Measurements from ENCODE around the gene STRN3.
"Not testable (repeated sequence)": the region's sequence is repeated elsewhere in the genome, so short reads cannot be mapped to it uniquely, and the experiment has no call there.

The STRN3 gene

DNA sequence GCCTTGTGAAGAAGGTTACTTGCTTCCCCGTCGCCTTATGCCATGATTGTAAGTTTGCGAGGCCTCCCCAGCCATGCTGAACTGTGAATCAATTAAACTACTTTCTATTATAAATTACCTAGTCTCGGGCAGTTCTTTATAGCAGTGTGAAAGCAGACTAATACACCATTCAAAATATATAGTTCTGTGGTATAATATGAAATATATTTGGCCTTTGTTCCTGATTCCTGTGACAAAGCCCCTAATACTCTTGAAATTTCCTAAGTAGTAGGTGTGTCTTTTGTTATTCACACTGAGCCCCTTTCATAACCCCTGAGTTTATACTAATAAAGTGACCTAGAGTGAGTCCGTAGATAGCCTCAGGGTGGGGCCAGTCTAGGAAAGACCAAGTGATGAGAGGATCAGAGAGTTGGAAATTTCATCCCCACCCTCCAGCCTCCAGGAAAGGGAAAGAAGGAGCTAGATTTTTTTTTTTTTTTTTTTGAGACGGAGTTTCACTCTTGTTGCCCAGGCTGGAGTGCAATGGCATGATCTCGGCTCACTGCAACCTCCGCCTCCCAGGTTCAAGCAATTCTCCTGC lies 19.4 kb upstream of the STRN3 start:
- Histone ChIP-seq H3K27ac (ENCODE audit: low read depth, low read length, poor library complexity, severe bottlenecking) (no peak overlapping the region), H3K9ac (ENCODE audit: low read length) (no peak overlapping the region), H2AFZ (ENCODE audit: low read length) (no peak overlapping the region), H3F3A (ENCODE audit: insufficient read depth, low read length) (no peaks in the 10 kb centered on the region), H3K9me2 (ENCODE audit: low read depth, low read length) (no peaks in the 10 kb centered on the region), H3K4me2 (ENCODE audit: low read length) (no peak overlapping the region), H3K79me2 (ENCODE audit: insufficient read depth, low read length) (no peaks in the 10 kb centered on the region), H3K4me1 (ENCODE audit: insufficient read depth, low read length, severe bottlenecking) (no peaks in the 10 kb centered on the region), H3K9me3 (ENCODE audit: low read length) (no peaks in the 10 kb centered on the region), H3K27me3 (ENCODE audit: insufficient read depth, low read length) (no peaks in the 10 kb centered on the region), H3K4me3 (ENCODE audit: low read depth, low read length, poor library complexity, severe bottlenecking) (no peak overlapping the region), H3K36me3 (ENCODE audit: insufficient read depth, low read length) (no peaks in the 10 kb centered on the region), H4K20me1 (ENCODE audit: insufficient read depth, low read length) (no peaks in the 10 kb centered on the region)
- TF ChIP-seq EZH2 (IDR thresholded peaks at IDR 0.05; ENCODE audit: borderline replicate concordance, low read length) = no peak
- TF ChIP-seq, protein P1, sequence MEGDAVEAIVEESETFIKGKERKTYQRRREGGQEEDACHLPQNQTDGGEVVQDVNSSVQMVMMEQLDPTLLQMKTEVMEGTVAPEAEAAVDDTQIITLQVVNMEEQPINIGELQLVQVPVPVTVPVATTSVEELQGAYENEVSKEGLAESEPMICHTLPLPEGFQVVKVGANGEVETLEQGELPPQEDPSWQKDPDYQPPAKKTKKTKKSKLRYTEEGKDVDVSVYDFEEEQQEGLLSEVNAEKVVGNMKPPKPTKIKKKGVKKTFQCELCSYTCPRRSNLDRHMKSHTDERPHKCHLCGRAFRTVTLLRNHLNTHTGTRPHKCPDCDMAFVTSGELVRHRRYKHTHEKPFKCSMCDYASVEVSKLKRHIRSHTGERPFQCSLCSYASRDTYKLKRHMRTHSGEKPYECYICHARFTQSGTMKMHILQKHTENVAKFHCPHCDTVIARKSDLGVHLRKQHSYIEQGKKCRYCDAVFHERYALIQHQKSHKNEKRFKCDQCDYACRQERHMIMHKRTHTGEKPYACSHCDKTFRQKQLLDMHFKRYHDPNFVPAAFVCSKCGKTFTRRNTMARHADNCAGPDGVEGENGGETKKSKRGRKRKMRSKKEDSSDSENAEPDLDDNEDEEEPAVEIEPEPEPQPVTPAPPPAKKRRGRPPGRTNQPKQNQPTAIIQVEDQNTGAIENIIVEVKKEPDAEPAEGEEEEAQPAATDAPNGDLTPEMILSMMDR (IDR thresholded peaks at IDR 0.05; ENCODE audit: low read length) = no peak

DNA sequence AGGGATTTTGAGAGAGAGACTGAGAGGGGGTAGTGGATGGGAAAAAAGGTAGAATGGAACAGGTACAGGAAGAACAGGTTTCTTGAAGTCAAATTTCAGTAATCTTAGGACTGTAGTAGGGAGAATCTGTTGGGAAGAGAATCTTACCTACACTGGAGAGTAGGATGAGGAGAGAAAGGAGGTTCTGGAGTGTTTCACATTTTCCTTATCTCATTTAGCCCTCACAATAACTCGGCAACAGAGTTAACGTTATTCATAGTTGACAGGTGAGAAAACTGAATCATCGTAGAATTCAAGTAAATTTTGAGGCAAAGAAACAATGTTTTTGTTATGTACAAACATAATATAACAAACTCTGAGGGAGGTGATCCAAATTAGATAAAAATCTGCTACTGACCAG lies 17.2 kb upstream of the STRN3 start:
- H3K36me3 ChIP-seq (ENCODE audit: insufficient read depth, low read length) = no peaks in the 10 kb centered on the region
- no peak overlapping the region for H3K9ac ChIP-seq (ENCODE audit: low read length)
- H3F3A ChIP-seq (ENCODE audit: insufficient read depth, low read length) = no peaks in the 10 kb centered on the region
- no peaks in the 10 kb centered on the region for H3K9me2 ChIP-seq (ENCODE audit: low read depth, low read length)
- H3K4me1 ChIP-seq (ENCODE audit: insufficient read depth, low read length, severe bottlenecking) = no peaks in the 10 kb centered on the region
- H3K4me3 ChIP-seq (ENCODE audit: low read depth, low read length, poor library complexity, severe bottlenecking) = no peak overlapping the region
- no peaks in the 10 kb centered on the region for H3K79me2 ChIP-seq (ENCODE audit: insufficient read depth, low read length)
- H4K20me1 ChIP-seq (ENCODE audit: insufficient read depth, low read length) = no peaks in the 10 kb centered on the region
- H3K27ac ChIP-seq (ENCODE audit: low read depth, low read length, poor library complexity, severe bottlenecking) = no peak overlapping the region
- no peaks in the 10 kb centered on the region for H3K27me3 ChIP-seq (ENCODE audit: insufficient read depth, low read length)
- no peak overlapping the region for H2AFZ ChIP-seq (ENCODE audit: low read length)
- no peak overlapping the region for H3K4me2 ChIP-seq (ENCODE audit: low read length)
- no peaks in the 10 kb centered on the region for H3K9me3 ChIP-seq (ENCODE audit: low read length)
- no peak for TF ChIP-seq EZH2 (IDR thresholded peaks at IDR 0.05; ENCODE audit: borderline replicate concordance, low read length)
- TF ChIP-seq, protein P1 (IDR thresholded peaks at IDR 0.05; ENCODE audit: low read length) = no peak

DNA sequence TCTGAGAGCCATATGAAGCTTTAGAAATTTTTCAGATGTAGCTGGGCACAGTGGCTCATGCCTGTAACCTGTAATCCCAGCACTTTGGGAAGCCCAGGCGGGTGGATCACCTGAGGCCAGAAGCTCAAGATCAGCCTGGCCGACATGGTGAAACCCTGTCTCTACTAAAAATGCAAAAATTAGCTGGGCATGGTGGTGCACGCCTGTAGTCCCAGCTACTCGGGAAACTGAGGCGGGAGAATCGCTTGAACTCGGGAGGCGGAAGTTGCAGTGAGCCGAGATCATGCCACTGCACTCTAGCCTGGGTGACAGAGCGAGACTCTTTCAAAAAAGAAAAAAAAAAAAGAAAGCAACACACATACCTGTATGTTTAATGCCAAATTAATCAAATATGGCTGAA lies 16.7 kb upstream of the STRN3 start:
- H3K27me3 ChIP-seq (ENCODE audit: insufficient read depth, low read length); H3F3A ChIP-seq (ENCODE audit: insufficient read depth, low read length); H3K9ac ChIP-seq (ENCODE audit: low read length); H3K9me2 ChIP-seq (ENCODE audit: low read depth, low read length); H4K20me1 ChIP-seq (ENCODE audit: insufficient read depth, low read length); H3K27ac ChIP-seq (ENCODE audit: low read depth, low read length, poor library complexity, severe bottlenecking); H3K36me3 ChIP-seq (ENCODE audit: insufficient read depth, low read length); H3K4me2 ChIP-seq (ENCODE audit: low read length); H2AFZ ChIP-seq (ENCODE audit: low read length); H3K9me3 ChIP-seq (ENCODE audit: low read length); H3K4me1 ChIP-seq (ENCODE audit: insufficient read depth, low read length, severe bottlenecking); H3K4me3 ChIP-seq (ENCODE audit: low read depth, low read length, poor library complexity, severe bottlenecking); H3K79me2 ChIP-seq (ENCODE audit: insufficient read depth, low read length): not testable (repeated sequence)

DNA sequence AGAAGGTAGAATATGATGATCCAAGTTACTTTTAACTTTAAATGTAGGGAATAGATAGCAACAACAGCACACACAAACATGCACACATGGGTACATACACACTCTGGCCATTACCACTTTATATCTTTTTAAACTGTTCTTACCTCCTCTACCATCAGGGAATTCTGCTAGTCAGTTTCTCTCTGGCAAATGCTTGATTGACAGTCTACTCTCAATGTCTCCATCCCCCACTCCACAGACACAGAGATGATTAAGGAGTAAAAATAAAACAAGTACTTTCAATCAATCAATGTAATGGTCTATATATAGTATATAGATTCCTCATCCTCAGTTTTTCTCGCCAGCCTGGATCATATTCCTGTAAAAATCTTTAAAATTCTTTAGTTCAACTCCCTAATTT lies 16.1 kb upstream of the STRN3 start:
- TF ChIP-seq, protein P1 (IDR thresholded peaks at IDR 0.05; ENCODE audit: low read length) = no peak
- TF ChIP-seq EZH2 (IDR thresholded peaks at IDR 0.05; ENCODE audit: borderline replicate concordance, low read length) = no peak
- H3K27me3 ChIP-seq (ENCODE audit: insufficient read depth, low read length) = no peaks in the 10 kb centered on the region
- no peak overlapping the region for H3K4me2 ChIP-seq (ENCODE audit: low read length)
- H2AFZ ChIP-seq (ENCODE audit: low read length) = no peak overlapping the region
- H3K27ac ChIP-seq (ENCODE audit: low read depth, low read length, poor library complexity, severe bottlenecking) = no peak overlapping the region
- H3K9ac ChIP-seq (ENCODE audit: low read length) = no peak overlapping the region
- peaks cover 4% of the 10 kb centered on the region for H3K4me1 ChIP-seq (ENCODE audit: insufficient read depth, low read length, severe bottlenecking)
- no peaks in the 10 kb centered on the region for H3K79me2 ChIP-seq (ENCODE audit: insufficient read depth, low read length)
- H3K36me3 ChIP-seq (ENCODE audit: insufficient read depth, low read length) = no peaks in the 10 kb centered on the region
- no peaks in the 10 kb centered on the region for H3K9me3 ChIP-seq (ENCODE audit: low read length)
- no peaks in the 10 kb centered on the region for H3F3A ChIP-seq (ENCODE audit: insufficient read depth, low read length)
- H3K4me3 ChIP-seq (ENCODE audit: low read depth, low read length, poor library complexity, severe bottlenecking) = no peak overlapping the region
- no peaks in the 10 kb centered on the region for H3K9me2 ChIP-seq (ENCODE audit: low read depth, low read length)
- no peaks in the 10 kb centered on the region for H4K20me1 ChIP-seq (ENCODE audit: insufficient read depth, low read length)

All from OCI-LY1 (cell line).